Vagina (tissue), 2 donors: ENCODE data around the gene TTC7B. TPM values are rescaled to one million over a fixed set of nuclear protein-coding genes. Genes with fewer than 3 reads are reported as not detected.

Source experiments
- DNase-seq, 2 donors: peaks; one replicate each; pipeline ENCODE4 v3.0.0-alpha.2; 2017; ENCODE audit errors: extremely low spot score in 2 of 2
- H3K27ac ChIP-seq: fragments of 200-600 bp; sonication (generic); one replicate; pipeline ENCODE4 v1.5.1; 2019
- H3K27me3 ChIP-seq: fragments of 200-600 bp; sonication (generic); one replicate; pipeline ENCODE4 v1.5.1; 2019
- H3K36me3 ChIP-seq, 2 donors: fragments of 200-600 bp; sonication (generic); one replicate each; pipeline ENCODE4 v1.5.1; 2017 to 2019
- H3K4me1 ChIP-seq: fragments of 200-600 bp; sonication (generic); one replicate; pipeline ENCODE4 v1.5.1; 2019
- H3K4me3 ChIP-seq, 2 donors: fragments of 200-600 bp; sonication (generic); 1 replicate in 1 of 2; 2 replicates in 1 of 2; pipeline ENCODE4 v1.5.1; 2016 to 2019
- H3K9me3 ChIP-seq: fragments of 200-600 bp; sonication (generic); one replicate; pipeline ENCODE4 v1.5.1; 2019
- POLR2A ChIP-seq, 2 donors: fragments of 450-650 bp; IDR thresholded peaks; one replicate each; pipeline ENCODE4 v1.6.1; 2017; ENCODE audit warnings: antibody characterized with exemption in 2 of 2, mild to moderate bottlenecking in 2 of 2, moderate library complexity in 2 of 2
- POLR2AphosphoS5 ChIP-seq, 2 donors: sonication (generic); formaldehyde crosslinking; IDR thresholded peaks; one replicate each; pipeline ENCODE4 v1.9.0; 2017; ENCODE audit warnings: antibody characterized with exemption in 2 of 2, mild to moderate bottlenecking in 2 of 2, low read depth in 1 of 2; ENCODE audit not compliant: insufficient read depth in 1 of 2
- intact Hi-C: fragments of 100-400 bp; cut with DNase I; formaldehyde crosslinking; loops from one replicate; pipeline ENCODE4 v1.15.1; 2023
- total RNA-seq: library from RNA; depleted of rRNA; stranded (reverse); fragments of >200 nt; gene quantifications from one replicate; pipeline ENCODE4 v1.2.3, GENCODE V29; 2016
- TF ChIP-seq, protein P1 (sequence below), 3 experiments: fragments of 450-650 bp in 2 of 3; fragments of 200-600 bp in 1 of 3; sonication (generic) in 1 of 3; IDR thresholded peaks; one replicate each; pipeline ENCODE4 v1.5.1; 2017 to 2019; ENCODE audit warnings: antibody characterized with exemption in 3 of 3, mild to moderate bottlenecking in 2 of 3, moderate library complexity in 2 of 3

TTC7B gene
- total RNA-seq, 1 donor from 2014 or later, result 56.0 TPM

DNA sequence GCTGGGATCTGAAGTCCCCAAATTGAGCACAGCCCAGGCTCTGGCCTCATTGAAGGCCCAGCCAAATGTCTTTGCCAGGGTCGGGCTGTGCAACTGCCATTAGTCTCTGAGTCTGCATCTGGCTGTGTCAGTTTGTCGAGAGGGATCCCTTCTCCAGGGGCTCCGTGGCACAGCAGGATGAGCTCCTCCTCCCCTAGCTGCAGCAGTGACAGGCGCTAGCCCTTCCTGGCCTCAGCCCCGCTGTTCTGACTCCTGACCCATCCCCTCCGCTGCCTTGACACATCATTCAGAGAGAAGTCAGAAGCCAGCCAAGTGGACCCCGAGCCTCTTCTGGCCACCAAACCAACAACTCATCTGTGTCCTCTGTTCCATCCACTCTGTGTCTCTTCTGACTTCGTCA, 231.1 kb downstream of the TTC7B start:
- no peak for DNase-seq
- no peak overlapping the region for H3K27ac ChIP-seq
- TF ChIP-seq POLR2A (IDR thresholded peaks at IDR 0.05) (no peak), POLR2AphosphoS5 (IDR thresholded peaks at IDR 0.05; ENCODE audit: insufficient read depth in 1 of 2, low read depth in 1 of 2) (no peak)
- TF ChIP-seq, protein P1, sequence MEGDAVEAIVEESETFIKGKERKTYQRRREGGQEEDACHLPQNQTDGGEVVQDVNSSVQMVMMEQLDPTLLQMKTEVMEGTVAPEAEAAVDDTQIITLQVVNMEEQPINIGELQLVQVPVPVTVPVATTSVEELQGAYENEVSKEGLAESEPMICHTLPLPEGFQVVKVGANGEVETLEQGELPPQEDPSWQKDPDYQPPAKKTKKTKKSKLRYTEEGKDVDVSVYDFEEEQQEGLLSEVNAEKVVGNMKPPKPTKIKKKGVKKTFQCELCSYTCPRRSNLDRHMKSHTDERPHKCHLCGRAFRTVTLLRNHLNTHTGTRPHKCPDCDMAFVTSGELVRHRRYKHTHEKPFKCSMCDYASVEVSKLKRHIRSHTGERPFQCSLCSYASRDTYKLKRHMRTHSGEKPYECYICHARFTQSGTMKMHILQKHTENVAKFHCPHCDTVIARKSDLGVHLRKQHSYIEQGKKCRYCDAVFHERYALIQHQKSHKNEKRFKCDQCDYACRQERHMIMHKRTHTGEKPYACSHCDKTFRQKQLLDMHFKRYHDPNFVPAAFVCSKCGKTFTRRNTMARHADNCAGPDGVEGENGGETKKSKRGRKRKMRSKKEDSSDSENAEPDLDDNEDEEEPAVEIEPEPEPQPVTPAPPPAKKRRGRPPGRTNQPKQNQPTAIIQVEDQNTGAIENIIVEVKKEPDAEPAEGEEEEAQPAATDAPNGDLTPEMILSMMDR (IDR thresholded peaks at IDR 0.05), result no peak
- H3K36me3 ChIP-seq, result no peaks in the 10 kb centered on the region
- no peak overlapping the region for H3K4me3 ChIP-seq
- no peaks in the 10 kb centered on the region for H3K9me3 ChIP-seq
- no peaks in the 10 kb centered on the region for H3K4me1 ChIP-seq
- no peaks in the 10 kb centered on the region for H3K27me3 ChIP-seq
- intact Hi-C loops, result no loop called here

DNA sequence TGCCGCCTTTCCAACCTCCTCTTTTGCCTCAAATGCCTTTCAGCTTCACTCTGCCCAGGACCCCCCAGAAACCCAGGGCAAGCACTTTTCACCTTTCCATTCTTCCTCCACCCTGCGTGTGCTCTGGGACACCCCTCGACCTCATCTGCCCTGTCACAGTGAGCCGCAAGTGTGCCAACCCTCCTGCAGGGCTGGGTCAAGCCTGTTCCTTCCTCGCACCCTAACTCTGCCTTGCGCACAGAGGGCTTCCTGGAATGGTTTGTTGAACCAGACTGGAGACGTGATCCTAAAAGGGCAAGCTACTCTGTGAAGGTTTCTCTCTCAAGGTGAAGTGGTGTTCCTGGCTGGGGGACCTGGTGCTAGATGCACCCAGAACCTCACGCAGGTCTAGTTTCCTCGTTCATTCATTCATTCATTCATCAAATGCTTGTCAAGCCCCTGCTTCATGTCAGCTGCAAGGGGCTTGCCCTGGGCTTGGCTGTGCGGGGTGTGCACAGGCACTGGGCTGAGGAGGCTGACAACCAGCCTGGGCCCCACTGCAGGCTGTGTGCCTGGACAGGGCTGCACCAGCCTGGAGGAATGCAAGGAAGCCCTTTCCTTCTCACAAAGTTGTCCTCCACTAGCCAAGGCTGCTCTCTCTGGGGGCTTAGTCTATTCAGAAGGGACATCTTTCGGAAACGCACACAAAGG, 232.2 kb downstream of the TTC7B start:
- H3K27ac ChIP-seq, result no peak overlapping the region
- intact Hi-C loops, result no loop called here
- H3K27me3 ChIP-seq, result no peaks in the 10 kb centered on the region
- TF ChIP-seq POLR2A (IDR thresholded peaks at IDR 0.05) (no peak), POLR2AphosphoS5 (IDR thresholded peaks at IDR 0.05; ENCODE audit: insufficient read depth in 1 of 2, low read depth in 1 of 2) (no peak)
- TF ChIP-seq, protein P1 (IDR thresholded peaks at IDR 0.05), result no peak
- no peaks in the 10 kb centered on the region for H3K4me1 ChIP-seq
- DNase-seq, result no peak
- no peaks in the 10 kb centered on the region for H3K9me3 ChIP-seq
- no peak overlapping the region for H3K4me3 ChIP-seq
- no peaks in the 10 kb centered on the region for H3K36me3 ChIP-seq

DNA sequence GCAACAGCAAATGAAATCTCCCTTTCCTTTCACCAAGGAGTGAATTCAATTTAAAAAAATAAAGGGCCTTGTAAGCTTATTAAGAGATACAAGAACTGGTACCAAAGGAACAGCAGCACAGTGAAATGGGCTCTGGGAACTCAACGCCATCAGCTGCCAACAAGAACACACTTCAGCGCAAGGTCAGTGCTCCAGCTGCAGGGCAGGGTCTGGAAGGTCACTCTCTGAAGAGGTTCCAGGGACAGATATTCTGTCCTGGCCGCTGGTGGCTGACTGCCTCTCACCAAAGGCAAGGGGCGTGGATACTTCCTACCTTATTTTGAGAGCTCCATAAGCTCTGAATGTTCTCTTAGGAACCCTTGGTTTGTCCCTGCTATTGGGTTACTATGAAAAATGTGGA, 232.8 kb downstream of the TTC7B start:
- no peak for DNase-seq
- TF ChIP-seq, protein P1 (IDR thresholded peaks at IDR 0.05), result no peak
- TF ChIP-seq POLR2A (IDR thresholded peaks at IDR 0.05) (no peak), POLR2AphosphoS5 (IDR thresholded peaks at IDR 0.05; ENCODE audit: insufficient read depth in 1 of 2, low read depth in 1 of 2) (no peak)
- Histone ChIP-seq H3K27ac (no peak overlapping the region), H3K27me3 (no peaks in the 10 kb centered on the region), H3K4me1 (no peaks in the 10 kb centered on the region), H3K36me3 (no peaks in the 10 kb centered on the region), H3K4me3 (no peak overlapping the region), H3K9me3 (no peaks in the 10 kb centered on the region)
- intact Hi-C loops, result no loop called here

DNA sequence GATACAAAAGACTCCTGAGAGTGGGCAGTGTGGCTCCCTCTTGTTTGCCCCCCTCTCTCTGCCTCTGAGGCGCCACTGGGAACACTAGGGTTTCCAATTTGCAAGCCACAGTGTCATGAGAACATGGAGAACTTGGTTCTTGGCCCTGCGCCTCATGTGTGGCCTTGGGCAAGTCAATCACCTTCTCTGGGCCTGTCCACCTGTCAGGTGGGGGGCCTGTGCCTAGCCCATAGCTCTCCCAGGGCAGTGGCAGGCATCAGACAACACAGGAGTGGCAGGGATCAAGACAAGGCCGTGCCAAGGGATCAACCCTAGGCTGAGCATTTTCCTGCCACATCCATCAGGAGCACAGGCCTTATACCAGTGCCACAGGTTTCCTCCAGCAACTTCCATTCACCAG, 234.1 kb downstream of the TTC7B start:
- intact Hi-C loops, result no loop called here
- DNase-seq, result no peak
- no peak overlapping the region for H3K4me3 ChIP-seq
- no peaks in the 10 kb centered on the region for H3K27me3 ChIP-seq
- TF ChIP-seq, protein P1 (IDR thresholded peaks at IDR 0.05), result no peak
- TF ChIP-seq POLR2A (IDR thresholded peaks at IDR 0.05), result no peak
- no peak for TF ChIP-seq POLR2AphosphoS5 (IDR thresholded peaks at IDR 0.05; ENCODE audit: insufficient read depth in 1 of 2, low read depth in 1 of 2)
- peaks cover 0 to 7% of the 10 kb centered on the region in 2 donors for H3K36me3 ChIP-seq
- H3K4me1 ChIP-seq, result no peaks in the 10 kb centered on the region
- H3K9me3 ChIP-seq, result no peaks in the 10 kb centered on the region
- no peak overlapping the region for H3K27ac ChIP-seq

DNA sequence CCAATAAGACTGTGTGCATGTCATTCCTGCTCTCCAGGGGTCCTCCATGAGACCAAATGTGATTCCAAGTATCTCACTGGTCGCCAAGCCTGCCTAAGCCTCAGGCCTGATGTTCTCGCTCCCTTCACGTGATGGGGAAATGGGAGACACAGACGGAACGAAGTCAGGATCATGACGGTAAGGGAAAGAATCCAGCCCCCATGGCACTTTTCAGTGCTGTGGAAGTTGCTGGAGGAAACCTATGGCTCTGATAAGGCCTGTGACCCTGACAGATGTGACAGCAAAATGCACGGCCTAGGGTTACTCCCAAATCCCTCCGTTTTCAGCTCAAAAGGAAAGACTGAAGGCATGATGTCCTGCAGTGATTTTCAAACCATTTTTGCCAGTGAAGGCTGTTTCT, 234.5 kb downstream of the TTC7B start:
- DNase-seq, result no peak
- no peaks in the 10 kb centered on the region for H3K9me3 ChIP-seq
- TF ChIP-seq POLR2A (IDR thresholded peaks at IDR 0.05) (no peak), POLR2AphosphoS5 (IDR thresholded peaks at IDR 0.05; ENCODE audit: insufficient read depth in 1 of 2, low read depth in 1 of 2) (no peak)
- TF ChIP-seq, protein P1 (IDR thresholded peaks at IDR 0.05), result no peak
- H3K4me1 ChIP-seq, result no peaks in the 10 kb centered on the region
- peaks cover 0 to 7% of the 10 kb centered on the region in 2 donors for H3K36me3 ChIP-seq
- H3K4me3 ChIP-seq, result no peak overlapping the region
- H3K27ac ChIP-seq, result no peak overlapping the region
- H3K27me3 ChIP-seq, result no peaks in the 10 kb centered on the region
- intact Hi-C loops, result no loop called here
